SJSA1 (cell line): ENCODE results near the gene CSTF1. TPM values are rescaled to one million over a fixed set of nuclear protein-coding genes. Genes with fewer than 3 reads are reported as not detected.

Source experiments
- DNase-seq, 2 experiments: peaks; one replicate each; pipeline ENCODE4 v3.0.0-alpha.2; 2015 to 2020; ENCODE audit warnings: low spot score in 2 of 2, low read depth in 1 of 2
- H3K27ac ChIP-seq: fragments of 250-450 bp; sonication (Bioruptor Pico); 2 replicates; pipeline ENCODE4 v1.5.1; 2020; ENCODE audit warnings: mild to moderate bottlenecking, moderate library complexity
- H3K27me3 ChIP-seq: fragments of 250-450 bp; sonication (Bioruptor Pico); replicated peaks from 2 replicates; pipeline ENCODE4 v1.5.1; 2020; ENCODE audit warnings: mild to moderate bottlenecking, moderate library complexity
- H3K36me3 ChIP-seq: fragments of 250-450 bp; sonication (Bioruptor Pico); 2 replicates; pipeline ENCODE4 v1.5.1; 2020; ENCODE audit warnings: mild to moderate bottlenecking
- H3K4me1 ChIP-seq: fragments of 250-450 bp; sonication (Bioruptor Pico); replicated peaks from 2 replicates; pipeline ENCODE4 v1.6.1; 2021; ENCODE audit warnings: mild to moderate bottlenecking
- H3K4me3 ChIP-seq: fragments of 250-450 bp; sonication (Bioruptor Pico); 2 replicates; pipeline ENCODE4 v1.5.1; 2020; ENCODE audit warnings: mild to moderate bottlenecking
- H3K9me3 ChIP-seq: fragments of 250-450 bp; sonication (Bioruptor Pico); replicated peaks from 2 replicates; pipeline ENCODE4 v1.5.1; 2020; ENCODE audit warnings: mild to moderate bottlenecking
- total RNA-seq: library from RNA; depleted of rRNA; stranded (reverse); fragments of >200 nt; shearing (Covaris generic); gene quantifications from 2 replicates; pipeline ENCODE4 v1.2.3, GENCODE V29; 2014

The CSTF1 gene
- total RNA-seq, 1 experiment from 2014 or later, result 36.4 TPM

GRCh38 chr20:56359212-56360132, 33.0 kb upstream of the CSTF1 start:
- Histone ChIP-seq H3K4me1 (peaks cover 16% of the 10 kb centered on the region), H3K27ac (peak overlapping the region; percentile 13; the same call in 1 of the 2 replicates), H3K9me3 (no peaks in the 10 kb centered on the region), H3K36me3 (peaks cover 7% of the 10 kb centered on the region; the same call in 1 of the 2 replicates), H3K27me3 (no peaks in the 10 kb centered on the region; the same call in 1 of the 2 replicates), H3K4me3 (peak overlapping the region; percentile 77)
- DNase-seq, result peak; percentile 59 to 65

GRCh38 chr20:56360133-56360907, 32.1 kb upstream of the CSTF1 start:
- peaks cover 7% of the 10 kb centered on the region; the same call in 1 of the 2 replicates for H3K36me3 ChIP-seq
- H3K4me1 ChIP-seq, result peaks cover 16% of the 10 kb centered on the region
- no peak for DNase-seq
- H3K27ac ChIP-seq, result no peak overlapping the region; the same call in 1 of the 2 replicates
- H3K27me3 ChIP-seq, result no peaks in the 10 kb centered on the region; the same call in 1 of the 2 replicates
- peak overlapping the region; percentile 77 for H3K4me3 ChIP-seq
- no peaks in the 10 kb centered on the region for H3K9me3 ChIP-seq

- H3K9me3 ChIP-seq, result no peaks in the 10 kb centered on the region
- H3K27me3 ChIP-seq, result no peaks in the 10 kb centered on the region; the same call in 1 of the 2 replicates
- H3K4me3 ChIP-seq, result no peak overlapping the region
- no peak for DNase-seq
- peaks cover 7% of the 10 kb centered on the region; the same call in 1 of the 2 replicates for H3K36me3 ChIP-seq
- peaks cover 16% of the 10 kb centered on the region for H3K4me1 ChIP-seq
- H3K27ac ChIP-seq, result no peak overlapping the region
Observed at GRCh38 chr20:56360908-56361205, 31.6 kb upstream of the CSTF1 start.

- H3K9me3 ChIP-seq, result no peaks in the 10 kb centered on the region
- no peak overlapping the region for H3K27ac ChIP-seq
- H3K4me1 ChIP-seq, result peaks cover 16% of the 10 kb centered on the region
- H3K27me3 ChIP-seq, result no peaks in the 10 kb centered on the region
- DNase-seq, result no peak
- H3K4me3 ChIP-seq, result no peak overlapping the region
- peaks cover 12% of the 10 kb centered on the region for H3K36me3 ChIP-seq
Observed at GRCh38 chr20:56361900-56362299, 30.5 kb upstream of the CSTF1 start.

- Histone ChIP-seq H3K9me3 (no peaks in the 10 kb centered on the region), H3K36me3 (peaks cover 12% of the 10 kb centered on the region), H3K4me3 (no peak overlapping the region), H3K27me3 (no peaks in the 10 kb centered on the region), H3K4me1 (peaks cover 16% of the 10 kb centered on the region), H3K27ac (no peak overlapping the region)
- no peak for DNase-seq
Observed at GRCh38 chr20:56362833-56363413, 29.5 kb upstream of the CSTF1 start.

GRCh38 chr20:56363491-56363890, 29.0 kb upstream of the CSTF1 start:
- Histone ChIP-seq H3K27me3 (no peaks in the 10 kb centered on the region), H3K9me3 (0 out of 2 replicates have a peak, but pooled peaks cover under 1% of the 10 kb centered on the region), H3K36me3 (peaks cover 14% of the 10 kb centered on the region), H3K27ac (no peak overlapping the region), H3K4me1 (peaks cover 12% of the 10 kb centered on the region), H3K4me3 (no peak overlapping the region)
- no peak for DNase-seq

- no peaks in the 10 kb centered on the region for H3K27me3 ChIP-seq
- no peaks in the 10 kb centered on the region for H3K4me1 ChIP-seq
- no peak for DNase-seq
- H3K9me3 ChIP-seq, result 0 out of 2 replicates have a peak, but pooled peaks cover 3% of the 10 kb centered on the region
- no peak overlapping the region for H3K4me3 ChIP-seq
- H3K27ac ChIP-seq, result no peak overlapping the region
- peaks cover 57% of the 10 kb centered on the region for H3K36me3 ChIP-seq
Observed at GRCh38 chr20:56368351-56369134, 23.9 kb upstream of the CSTF1 start.

GRCh38 chr20:56369179-56369578, 23.3 kb upstream of the CSTF1 start:
- no peak overlapping the region for H3K4me3 ChIP-seq
- DNase-seq, result no peak
- 0 out of 2 replicates have a peak, but pooled peaks cover 3% of the 10 kb centered on the region for H3K4me1 ChIP-seq
- 0 out of 2 replicates have a peak, but pooled peaks cover 3% of the 10 kb centered on the region for H3K9me3 ChIP-seq
- H3K27me3 ChIP-seq, result no peaks in the 10 kb centered on the region
- peaks cover 63% of the 10 kb centered on the region for H3K36me3 ChIP-seq
- no peak overlapping the region for H3K27ac ChIP-seq

GRCh38 chr20:56371977-56372376, 20.5 kb upstream of the CSTF1 start:
- Histone ChIP-seq H3K4me3 (no peak overlapping the region), H3K27me3 (no peaks in the 10 kb centered on the region), H3K36me3 (peaks cover 84% of the 10 kb centered on the region), H3K9me3 (0 out of 2 replicates have a peak, but pooled peaks cover 3% of the 10 kb centered on the region), H3K4me1 (0 out of 2 replicates have a peak, but pooled peaks cover 3% of the 10 kb centered on the region), H3K27ac (no peak overlapping the region)
- DNase-seq, result no peak

GRCh38 chr20:56372850-56373249, 19.6 kb upstream of the CSTF1 start:
- no peak overlapping the region for H3K4me3 ChIP-seq
- 0 out of 2 replicates have a peak, but pooled peaks cover 3% of the 10 kb centered on the region for H3K4me1 ChIP-seq
- no peak for DNase-seq
- no peak overlapping the region for H3K27ac ChIP-seq
- H3K9me3 ChIP-seq, result 0 out of 2 replicates have a peak, but pooled peaks cover 3% of the 10 kb centered on the region
- H3K27me3 ChIP-seq, result no peaks in the 10 kb centered on the region
- H3K36me3 ChIP-seq, result peaks cover 93% of the 10 kb centered on the region

- H3K27ac ChIP-seq, result no peak overlapping the region
- H3K27me3 ChIP-seq, result no peaks in the 10 kb centered on the region
- H3K4me1 ChIP-seq, result 0 out of 2 replicates have a peak, but pooled peaks cover 3% of the 10 kb centered on the region
- no peaks in the 10 kb centered on the region for H3K9me3 ChIP-seq
- no peak overlapping the region for H3K4me3 ChIP-seq
- H3K36me3 ChIP-seq, result peaks cover 97% of the 10 kb centered on the region
- DNase-seq, result no peak
Observed at GRCh38 chr20:56373942-56374341, 18.5 kb upstream of the CSTF1 start.

- H3K27me3 ChIP-seq, result no peaks in the 10 kb centered on the region
- H3K4me3 ChIP-seq, result no peak overlapping the region
- no peak for DNase-seq
- no peaks in the 10 kb centered on the region for H3K9me3 ChIP-seq
- peaks cover 94% of the 10 kb centered on the region for H3K36me3 ChIP-seq
- H3K4me1 ChIP-seq, result 0 out of 2 replicates have a peak, but pooled peaks cover 3% of the 10 kb centered on the region
- no peak overlapping the region for H3K27ac ChIP-seq
Observed at GRCh38 chr20:56376331-56376730, 16.1 kb upstream of the CSTF1 start.

GRCh38 chr20:56378386-56378785, 14.1 kb upstream of the CSTF1 start:
- Histone ChIP-seq H3K27me3 (no peaks in the 10 kb centered on the region), H3K36me3 (peaks cover 94% of the 10 kb centered on the region), H3K9me3 (no peaks in the 10 kb centered on the region), H3K27ac (no peak overlapping the region), H3K4me3 (no peak overlapping the region), H3K4me1 (0 out of 2 replicates have a peak, but pooled peaks cover 3% of the 10 kb centered on the region)
- no peak for DNase-seq
